Muscle of arm (tissue), 14 donors: ENCODE data around the gene TBC1D26. TPM values are rescaled to one million over a fixed set of nuclear protein-coding genes. Genes with fewer than 3 reads are reported as not detected.
"Not testable (repeated sequence)": the region's sequence is repeated elsewhere in the genome, so short reads cannot be mapped to it uniquely, and the experiment has no call there.

Experiments used
- DNase-seq: peaks from one replicate; pipeline ENCODE4 v3.0.0-alpha.2; 2013
- long read RNA-seq, 11 donors: transcript quantifications; one replicate each; lab custom pipeline, GENCODE V29; 2026
- polyA plus RNA-seq, 12 donors: library from polyadenylated mRNA; unstranded; fragments of 120-200 nt; gene quantifications; one replicate each; pipeline ENCODE4 v1.2.1, GENCODE V29; 2013; ENCODE audit not compliant: insufficient read length in 12 of 12

Gene TBC1D26
- polyA plus RNA-seq = 1 to 10 TPM in 1 of 12 donors, under 1 TPM in 8, not detected in 3; 0.22 to 1.0 (median 0.42) TPM
- long read RNA-seq, donor 1 = 0 reads
- long read RNA-seq, donor 2 = 0 reads
- long read RNA-seq, donor 3 = 0 reads
- long read RNA-seq, donor 4 = 0 reads
- long read RNA-seq, donor 5 = 0 reads
- long read RNA-seq, donor 6 = 0 reads
- long read RNA-seq, donor 7 = 0 reads
- long read RNA-seq, donor 8, partial matches to known transcripts = 0 of 1 reads
- long read RNA-seq, donor 8, other reads (novel, unspliced or antisense) = 0 of 1 reads
- long read RNA-seq, donor 9 = 0 reads
- long read RNA-seq, donor 10 = 0 reads
- long read RNA-seq, donor 11 = 0 reads

GRCh38 chr17:15731900-15732299 is at the start of gene TBC1D26:
Gene TBC1D26 (plus strand): TSS chr17:15732283. CDS start chr17:15735349, 3,066 bp downstream.
- DNase-seq = not testable (repeated sequence)

DNA sequence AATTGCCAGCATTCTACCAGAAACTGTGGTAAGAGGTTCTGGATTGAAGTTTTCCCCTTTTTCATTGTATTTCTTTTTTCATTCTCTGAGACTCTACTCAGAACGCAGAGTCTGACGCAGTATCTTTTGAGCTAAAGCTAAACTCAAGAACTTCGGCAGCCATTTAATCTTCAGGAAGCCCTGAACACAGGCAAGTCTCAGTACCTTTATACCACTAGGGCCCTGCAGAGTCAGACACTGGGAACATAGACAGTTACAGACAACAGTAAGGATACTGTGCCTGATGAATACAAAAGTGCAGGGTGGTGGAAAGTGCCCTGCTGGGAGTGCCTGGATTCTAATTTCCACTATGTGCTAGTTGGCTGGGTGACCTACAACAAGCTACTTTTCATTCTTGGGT is 48.9 kb upstream of the TBC1D26 start:
- DNase-seq = not testable (repeated sequence)

DNA sequence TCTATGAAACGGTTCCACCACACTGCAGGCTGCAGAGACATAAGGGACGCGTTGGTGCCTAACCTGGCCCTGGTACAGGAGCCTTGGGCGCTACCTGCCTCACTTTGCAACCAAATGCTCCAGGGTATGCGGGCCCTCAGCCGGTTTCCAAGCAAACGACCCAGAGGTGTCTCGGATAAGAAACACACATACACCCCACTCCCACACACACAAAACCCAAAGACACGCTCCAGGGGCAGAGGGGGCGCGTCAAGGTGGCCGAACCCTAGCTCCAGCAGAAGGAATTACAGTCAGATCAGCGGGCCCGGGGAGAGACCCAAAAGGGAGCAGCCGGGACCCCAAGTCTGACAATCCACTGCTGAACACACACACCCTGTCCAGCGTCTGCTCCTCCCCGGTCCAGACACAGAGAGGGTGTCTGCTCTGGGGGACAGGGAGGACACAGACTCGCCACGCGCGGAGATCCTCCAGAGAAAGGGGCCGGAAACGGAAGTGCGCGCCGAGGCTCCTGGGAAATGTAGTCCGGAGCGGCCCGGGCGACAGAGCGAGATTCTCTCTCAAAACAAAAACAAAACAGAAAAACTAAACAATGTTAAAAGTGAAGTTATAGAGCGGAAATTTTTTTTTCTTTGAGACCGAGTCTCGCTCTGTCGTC is 48.1 kb upstream of the TBC1D26 start, which contains the start of gene TRIM16:
TSS of gene TRIM16 (minus strand) at position 488 of the 655 bp plus-strand sequence. CDS start 32,702 bp downstream, outside the sequence.
- peak; percentile 78 for DNase-seq

DNA sequence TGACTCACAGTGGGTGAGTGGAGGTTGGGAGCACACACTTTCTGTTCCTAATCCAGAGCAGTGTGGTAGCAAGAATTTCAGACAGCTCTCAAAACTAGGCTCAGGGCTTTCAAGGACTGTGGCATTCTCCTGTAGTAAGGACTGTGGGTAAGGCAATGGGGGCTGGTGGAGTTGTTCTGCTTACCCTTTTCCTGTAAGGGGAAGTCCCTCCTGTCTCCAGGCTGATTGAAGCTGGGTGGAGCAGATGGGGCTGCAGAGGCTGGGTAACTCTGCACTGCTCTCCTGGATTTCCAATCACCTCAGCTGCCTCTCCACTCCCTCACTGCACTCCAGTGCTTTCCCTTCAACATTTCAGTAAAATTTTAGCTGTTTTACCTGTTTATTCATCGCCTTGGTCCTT is 44.6 kb upstream of the TBC1D26 start:
- DNase-seq = not testable (repeated sequence)

- DNase-seq = peak; percentile 1
Measured at GRCh38 chr17:15698967-15699366, 33.1 kb upstream of the TBC1D26 start.

DNA sequence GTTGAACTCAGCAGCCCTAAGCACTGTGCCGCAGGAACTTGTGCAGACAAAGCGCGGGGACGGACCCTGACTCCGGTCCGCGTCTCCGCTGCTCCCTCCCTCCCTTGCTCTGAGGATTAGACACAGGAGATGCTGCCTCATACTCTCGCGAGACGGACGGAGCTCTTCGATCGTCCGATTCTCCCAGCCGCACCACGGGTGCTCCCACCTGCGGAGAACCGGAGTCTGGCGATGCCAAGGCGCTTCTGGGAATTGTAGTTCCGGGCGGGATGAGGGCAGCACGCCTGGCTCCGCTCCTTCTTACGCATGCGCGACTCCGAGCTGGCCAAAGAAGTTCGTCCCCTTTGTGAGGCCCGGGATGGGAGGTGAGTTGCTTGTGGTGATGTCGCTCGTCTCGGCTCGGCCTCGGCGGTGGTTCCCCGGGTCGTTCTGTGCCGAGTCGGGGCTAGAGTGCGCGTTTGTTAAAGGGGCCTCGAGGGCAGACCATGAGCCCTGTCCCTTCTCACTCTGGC is 32.6 kb upstream of the TBC1D26 start, which contains the start of gene ZNF286A:
TSS of gene ZNF286A (plus strand) at position 340 of the 512 bp plus-strand sequence. CDS start 578 bp downstream, outside the sequence.
- DNase-seq = peak; percentile 98

DNA sequence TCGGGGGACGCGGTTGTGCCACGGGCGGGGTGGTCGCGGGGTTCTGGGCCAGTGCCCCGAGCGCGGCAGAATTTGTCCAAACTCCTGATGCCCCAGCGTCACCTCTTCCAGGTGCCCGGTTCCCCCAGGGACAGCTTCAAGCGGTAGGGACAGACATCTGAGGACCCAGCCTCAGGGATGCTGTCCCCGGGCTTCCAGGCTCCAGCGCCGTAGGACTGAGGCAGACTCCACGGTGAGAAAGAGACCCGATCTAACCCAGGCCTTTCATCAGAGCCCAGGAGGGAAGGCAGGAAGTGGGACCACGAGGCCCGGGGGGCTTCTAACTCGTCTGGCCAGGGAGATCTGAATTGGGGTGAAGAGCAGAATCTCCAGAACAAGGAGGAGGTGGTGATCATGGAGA is 32.1 kb upstream of the TBC1D26 start:
- not testable (repeated sequence) for DNase-seq

- not testable (repeated sequence) for DNase-seq
Measured at GRCh38 chr17:15704239-15704638, 27.8 kb upstream of the TBC1D26 start.

DNA sequence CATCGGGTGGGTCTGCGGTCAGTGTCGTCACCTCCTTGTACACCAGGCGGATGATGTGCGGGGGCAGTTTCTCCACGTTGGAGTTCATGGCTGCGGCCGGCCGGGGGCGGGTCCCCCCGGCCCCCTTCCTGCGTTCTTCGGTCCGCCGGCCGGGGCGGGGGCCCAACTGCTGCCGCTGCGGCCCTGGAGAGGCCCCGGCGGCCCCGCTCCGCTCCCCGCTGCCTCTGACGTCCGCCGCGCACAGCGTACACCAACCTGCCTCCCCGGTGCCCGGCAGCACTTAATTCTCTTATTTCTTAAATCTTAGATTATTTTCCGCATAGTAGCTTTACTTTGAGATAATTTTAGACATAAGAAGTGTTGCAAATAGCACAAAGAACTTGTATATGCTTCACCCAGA is 27.3 kb upstream of the TBC1D26 start:
- DNase-seq = not testable (repeated sequence)

DNA sequence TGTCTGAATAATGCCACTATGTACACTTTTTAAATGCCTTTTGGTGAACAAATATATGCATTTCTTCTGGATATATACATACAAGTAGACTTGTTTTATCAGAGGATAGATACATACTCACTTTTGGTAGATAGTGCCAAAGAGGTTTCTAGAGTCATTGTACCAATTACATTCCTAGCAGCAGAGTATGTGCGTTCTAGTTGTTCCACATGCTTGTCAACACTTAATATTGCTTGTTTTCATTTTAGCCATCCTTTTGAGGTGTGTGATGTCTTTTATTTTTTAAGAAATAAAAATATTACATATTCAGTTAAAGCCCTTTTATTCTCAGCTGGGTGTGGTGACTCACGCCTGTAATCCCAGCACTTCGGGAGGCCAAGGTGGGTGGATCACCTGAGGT is 23.2 kb upstream of the TBC1D26 start:
- not testable (repeated sequence) for DNase-seq

GRCh38 chr17:15716601-15717563 is 15.2 kb upstream of the TBC1D26 start:
- not testable (repeated sequence) for DNase-seq

- not testable (repeated sequence) for DNase-seq
Measured at GRCh38 chr17:15730535-15730934, 1.5 kb upstream of the TBC1D26 start.

GRCh38 chr17:15733174-15733789 is 1.2 kb downstream of the TBC1D26 start:
- DNase-seq = not testable (repeated sequence)

GRCh38 chr17:15736578-15736977 is 4.5 kb downstream of the TBC1D26 start:
- not testable (repeated sequence) for DNase-seq

DNA sequence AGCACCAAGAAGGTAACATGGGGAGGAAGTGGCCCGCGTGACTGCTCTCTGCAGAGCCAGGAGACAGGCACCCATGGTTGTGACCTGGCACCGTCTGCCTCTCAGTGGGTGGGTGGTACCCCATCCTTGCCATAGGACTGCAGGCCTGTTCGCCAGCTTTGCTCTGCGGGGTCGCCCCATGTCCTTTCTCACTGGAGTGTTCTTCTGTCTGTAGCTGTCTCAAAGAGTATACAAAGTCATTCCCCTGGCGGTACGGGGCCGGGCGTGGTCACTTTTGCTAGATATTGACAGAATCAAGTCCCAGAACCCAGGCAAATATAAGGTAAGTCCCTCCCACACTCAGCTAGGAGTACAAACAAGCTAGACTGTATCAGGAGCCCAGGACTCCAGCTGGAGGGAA is 6.0 kb downstream of the TBC1D26 start:
- no peak for DNase-seq

- DNase-seq = not testable (repeated sequence)
Measured at GRCh38 chr17:15739259-15739658, 7.2 kb downstream of the TBC1D26 start.

DNA sequence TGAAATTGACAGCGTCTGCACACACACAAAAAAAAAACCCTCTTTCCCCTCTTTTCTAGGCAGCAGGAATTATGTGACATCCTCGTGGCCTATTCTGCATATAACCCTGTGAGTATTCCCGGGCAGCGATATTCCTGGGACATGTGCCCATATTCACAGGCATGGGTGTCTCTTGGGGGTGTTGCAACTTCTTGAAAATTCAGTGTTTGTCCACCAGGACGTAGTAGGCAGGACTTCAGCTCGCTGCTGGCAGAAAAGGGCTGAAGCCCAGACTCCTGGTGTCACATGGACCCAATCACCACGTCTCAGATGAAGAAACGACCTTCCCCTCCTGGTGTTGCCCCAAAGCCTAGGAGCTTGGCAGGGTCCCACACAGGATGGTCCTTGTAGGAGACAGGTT is 8.0 kb downstream of the TBC1D26 start:
- DNase-seq = not testable (repeated sequence)

- no peak for DNase-seq
Measured at GRCh38 chr17:15740570-15741120, 8.6 kb downstream of the TBC1D26 start.

DNA sequence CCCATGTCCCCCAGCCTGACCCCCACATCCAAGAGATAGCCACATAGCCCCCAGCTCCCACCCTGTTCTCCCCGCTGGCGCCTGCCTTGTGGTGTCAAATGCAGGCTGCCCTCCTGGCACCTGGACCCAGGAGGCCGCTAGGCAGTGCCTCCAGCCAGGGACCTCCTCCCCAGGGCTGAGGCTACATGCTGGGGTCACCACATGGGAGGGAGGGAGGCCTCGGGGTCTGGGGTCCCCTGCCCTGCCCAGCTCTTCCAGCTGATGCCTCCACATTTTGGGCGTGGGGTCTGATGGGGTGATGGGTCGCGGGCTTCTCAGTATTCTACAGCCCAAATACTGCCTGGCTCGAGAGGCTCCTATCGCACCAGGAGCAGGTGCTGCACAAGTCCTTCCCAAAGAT is 9.5 kb downstream of the TBC1D26 start:
- no peak for DNase-seq

- no peak for DNase-seq
Measured at GRCh38 chr17:15742051-15742795, 10.1 kb downstream of the TBC1D26 start.
